ENCODE measurements around the gene BUD23.

BUD23 gene

DNA sequence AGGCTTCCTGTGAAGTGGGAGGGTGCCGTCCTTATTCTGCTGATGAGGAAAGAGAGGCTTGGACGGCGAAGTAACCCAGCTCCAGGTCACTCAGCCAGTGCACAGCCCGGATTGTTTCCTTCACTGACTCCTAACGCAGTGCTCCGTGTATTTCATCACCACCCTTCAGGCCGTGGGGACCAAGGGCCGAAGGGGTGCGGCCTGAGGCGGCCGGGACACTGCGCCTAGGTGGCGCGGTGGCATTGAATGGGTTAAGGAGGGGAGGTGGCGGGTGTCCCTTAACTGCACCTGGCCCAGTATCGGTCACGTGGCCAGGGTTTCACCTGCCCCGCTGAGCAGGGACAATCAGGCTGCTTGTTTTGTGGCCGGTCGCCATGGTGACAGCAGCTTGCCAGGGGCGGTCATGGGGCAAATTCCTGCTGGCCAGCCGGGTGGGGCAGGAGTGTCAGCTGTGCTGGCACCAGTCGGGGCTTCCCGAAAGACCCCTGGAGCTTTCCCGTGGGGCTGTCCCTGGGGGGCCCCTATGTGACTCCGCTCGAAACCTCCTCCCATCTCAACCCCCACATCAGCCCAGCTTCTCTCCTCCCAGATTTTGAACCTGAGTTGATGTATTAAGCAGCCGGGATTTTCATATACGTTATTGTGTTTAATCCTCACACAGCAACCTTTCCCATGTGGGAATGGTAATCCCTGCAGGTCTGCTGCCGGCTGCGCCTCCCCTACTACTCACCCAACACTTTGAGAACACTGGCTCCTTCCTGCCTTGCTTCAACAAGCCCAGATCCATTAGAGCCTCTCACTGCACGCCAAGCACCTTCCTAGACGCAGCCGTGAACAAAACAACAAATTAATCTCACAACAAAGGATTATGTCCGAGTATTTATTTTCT lies 59.6 kb downstream of the BUD23 start:
- DNase-seq = peak; percentile 21

DNA sequence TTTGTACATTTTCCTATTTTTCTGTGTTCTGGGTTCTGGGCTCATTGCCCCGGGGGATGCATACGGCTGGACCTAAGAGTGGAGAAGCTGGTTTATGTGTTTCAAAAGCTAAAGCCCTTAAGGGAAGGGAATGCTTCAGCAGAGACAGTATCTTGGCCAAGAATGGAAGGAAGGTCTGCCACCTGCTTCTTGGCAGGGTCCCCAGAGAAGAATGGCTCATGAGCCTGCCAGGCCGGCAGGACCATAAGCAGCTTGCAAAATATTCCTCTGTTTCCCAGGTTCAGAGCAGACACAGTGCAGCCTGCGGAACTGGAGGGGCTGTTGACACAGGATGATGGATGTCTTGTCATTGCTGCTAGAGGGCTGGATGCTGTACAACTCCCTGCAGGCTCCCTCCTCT lies 63.0 kb downstream of the BUD23 start:
- DNase-seq = no peak

All from midbrain (tissue), 1 donor.